PFSK-1 (cell line): ENCODE results near the gene GALNTL6.

Source experiments
- POLR2AphosphoS5 ChIP-seq: IDR thresholded peaks from 2 replicates; pipeline ENCODE4 v1.6.1; 2012; ENCODE audit warnings: low read depth, mild to moderate bottlenecking, control low read depth, low read length, moderate library complexity
- TAF1 ChIP-seq: IDR thresholded peaks from 2 replicates; pipeline ENCODE4 v1.6.1; 2012; ENCODE audit warnings: low read length, control low read depth, borderline replicate concordance; ENCODE audit not compliant: insufficient read depth

DNA sequence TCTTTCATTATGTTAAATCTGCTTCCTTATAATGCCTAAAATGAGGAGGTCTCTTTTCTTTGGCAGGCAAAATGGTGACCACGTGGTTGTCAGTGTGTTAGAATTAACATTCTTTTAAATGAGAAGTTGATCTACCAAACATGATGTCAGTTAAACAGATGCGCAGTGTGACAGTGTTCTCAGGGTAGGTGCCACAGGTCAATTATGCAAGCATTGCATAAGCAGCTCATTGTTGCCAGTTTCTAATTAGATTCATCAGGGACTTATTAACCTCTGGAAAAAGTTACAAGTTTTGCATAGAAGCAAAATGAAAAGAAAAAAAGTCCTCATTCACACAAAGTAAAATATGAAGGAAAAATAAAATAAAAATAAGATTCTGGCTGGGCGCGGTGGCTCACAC lies 1031.4 kb downstream of the GALNTL6 start:
- no peak for TF ChIP-seq POLR2AphosphoS5
- TF ChIP-seq TAF1, result no peak
